GM23338 (cell line): ENCODE measurements around the gene ATP1B3. TPM values are rescaled to one million over a fixed set of nuclear protein-coding genes. Genes with fewer than 3 reads are reported as not detected.

Source experiments
- ATAC-seq: fragments of 200-7000 bp; cut with Tn5 transposase; 3 replicates; pipeline ENCODE4 v1.9.1; 2020
- DNase-seq: peaks from one replicate; pipeline ENCODE4 v3.0.0-alpha.2; 2015; ENCODE audit warnings: low spot score
- H2AFZ ChIP-seq: fragments of 200-600 bp; sonication (generic); 2 replicates; pipeline ENCODE4 v1.8.0; 2016; ENCODE audit warnings: antibody characterized with exemption, mild to moderate bottlenecking, moderate library complexity
- H3F3A ChIP-seq: fragments of 200-600 bp; sonication (generic); replicated peaks from 2 replicates; pipeline ENCODE4 v1.8.0; 2017; ENCODE audit warnings: antibody characterized with exemption, mixed run types, low read depth
- H3K27ac ChIP-seq: fragments of 200-600 bp; sonication (generic); 2 replicates; pipeline ENCODE4 v1.6.1; 2016; ENCODE audit warnings: low read depth
- H3K27me3 ChIP-seq: fragments of 200-600 bp; sonication (generic); 2 replicates; pipeline ENCODE4 v1.8.0; 2016; ENCODE audit warnings: mild to moderate bottlenecking, mixed run types, moderate library complexity; ENCODE audit not compliant: insufficient read depth
- H3K36me3 ChIP-seq: fragments of 200-600 bp; sonication (generic); 2 replicates; pipeline ENCODE4 v1.8.0; 2016; ENCODE audit warnings: mild to moderate bottlenecking; ENCODE audit not compliant: insufficient read depth
- H3K4me1 ChIP-seq: fragments of 200-600 bp; sonication (generic); 2 replicates; pipeline ENCODE4 v1.8.0; 2016; ENCODE audit warnings: mild to moderate bottlenecking, moderate library complexity; ENCODE audit not compliant: insufficient read depth
- H3K4me2 ChIP-seq: fragments of 200-600 bp; sonication (generic); 2 replicates; pipeline ENCODE4 v1.7.1; 2017; ENCODE audit warnings: mixed run types
- H3K4me3 ChIP-seq: fragments of 200-600 bp; sonication (generic); 2 replicates; pipeline ENCODE4 v1.6.1; 2016; ENCODE audit warnings: mixed run types
- H3K79me2 ChIP-seq: fragments of 200-600 bp; sonication (generic); replicated peaks from 2 replicates; pipeline ENCODE4 v1.8.0; 2017; ENCODE audit warnings: mild to moderate bottlenecking; ENCODE audit not compliant: insufficient read depth
- H3K9me2 ChIP-seq: fragments of 200-600 bp; sonication (generic); 2 replicates; pipeline ENCODE4 v1.8.0; 2017; ENCODE audit not compliant: insufficient read depth
- H4K20me1 ChIP-seq: fragments of 200-600 bp; sonication (generic); replicated peaks from 2 replicates; pipeline ENCODE4 v1.8.0; 2017; ENCODE audit warnings: mild to moderate bottlenecking; ENCODE audit not compliant: insufficient read depth
- H3K27ac Mint-ChIP-seq: 2 replicates; pipeline ENCODE4 v1.8.0; 2020; ENCODE audit warnings: inconsistent platforms, mild to moderate bottlenecking, moderate library complexity, mixed read lengths
- H3K27me3 Mint-ChIP-seq: 3 replicates; pipeline ENCODE4 v1.8.0; 2022; ENCODE audit warnings: low read depth, mild to moderate bottlenecking, moderate library complexity, mixed read lengths, inconsistent platforms; ENCODE audit not compliant: insufficient read depth, poor library complexity
- H3K36me3 Mint-ChIP-seq: 3 replicates; pipeline ENCODE4 v1.8.0; 2021; ENCODE audit warnings: low read depth, mild to moderate bottlenecking, inconsistent platforms, moderate library complexity, mixed read lengths
- H3K4me1 Mint-ChIP-seq: 3 replicates; pipeline ENCODE4 v1.8.0; 2020; ENCODE audit warnings: mild to moderate bottlenecking, inconsistent platforms, mixed read lengths
- H3K4me3 Mint-ChIP-seq: 3 replicates; pipeline ENCODE4 v1.8.0; 2021; ENCODE audit warnings: moderate library complexity, mild to moderate bottlenecking, inconsistent platforms, mixed read lengths
- H3K9me3 Mint-ChIP-seq: 3 replicates; pipeline ENCODE4 v1.8.0; 2020; ENCODE audit warnings: moderate library complexity, mild to moderate bottlenecking, inconsistent platforms, mixed read lengths
- CREB1 ChIP-seq: fragments of 250-450 bp; sonication (Bioruptor Pico); IDR thresholded peaks from 2 replicates; pipeline ENCODE4 v1.5.0; 2020; ENCODE audit warnings: low read depth, mild to moderate bottlenecking, moderate library complexity
- CTCF ChIP-seq, 2 experiments: fragments of 200-600 bp in 1 of 2; sonication (generic) in 1 of 2; conservative IDR thresholded peaks; 2 replicates each; pipeline versions ENCODE4 v1.5.1 to v1.6.1; 2016 to 2017; ENCODE audit warnings: antibody characterized with exemption in 2 of 2, low read depth in 2 of 2, mild to moderate bottlenecking in 2 of 2, moderate library complexity in 1 of 2
- ETS1 ChIP-seq: IDR thresholded peaks from 2 replicates; pipeline ENCODE4 v1.6.1; 2016; ENCODE audit warnings: antibody characterized with exemption
- EZH2 ChIP-seq: fragments of 200-600 bp; sonication (generic); IDR thresholded peaks from one replicate; pipeline ENCODE4 v1.8.0; 2017; ENCODE audit warnings: antibody characterized with exemption, mild to moderate bottlenecking, low read depth; ENCODE audit not compliant: unreplicated experiment
- EZH2phosphoT487 ChIP-seq: fragments of 200-600 bp; sonication (generic); IDR thresholded peaks from one replicate; pipeline ENCODE4 v1.8.1; 2018; ENCODE audit warnings: antibody characterized with exemption; ENCODE audit not compliant: unreplicated experiment
- JUNB ChIP-seq: IDR thresholded peaks from one replicate; pipeline ENCODE4 v1.6.1; 2016; ENCODE audit warnings: antibody characterized with exemption; ENCODE audit not compliant: unreplicated experiment
- NANOG ChIP-seq: IDR thresholded peaks from 2 replicates; pipeline ENCODE4 v1.6.1; 2016; ENCODE audit warnings: antibody characterized with exemption, borderline replicate concordance
- POLR2AphosphoS5 ChIP-seq: IDR thresholded peaks from 2 replicates; pipeline ENCODE4 v1.6.1; 2016; ENCODE audit warnings: antibody characterized with exemption, low read depth
- REST ChIP-seq: IDR thresholded peaks from one replicate; pipeline ENCODE4 v1.6.1; 2018; ENCODE audit warnings: antibody characterized with exemption; ENCODE audit not compliant: unreplicated experiment
- STAT1 ChIP-seq: IDR thresholded peaks from one replicate; pipeline ENCODE4 v1.6.1; 2016; ENCODE audit warnings: antibody characterized with exemption; ENCODE audit not compliant: unreplicated experiment
- ZNF114 ChIP-seq: fragments of 250-450 bp; sonication (Bioruptor Pico); IDR thresholded peaks from 2 replicates; pipeline ENCODE4 v1.5.0; 2020; ENCODE audit warnings: mild to moderate bottlenecking, moderate library complexity
- ZNF331 ChIP-seq: fragments of 250-450 bp; sonication (Bioruptor Pico); IDR thresholded peaks from 2 replicates; pipeline ENCODE4 v1.5.0; 2020; ENCODE audit warnings: low read depth, mild to moderate bottlenecking, moderate library complexity
- ZNF462 ChIP-seq: fragments of 250-450 bp; sonication (Bioruptor Pico); IDR thresholded peaks from 2 replicates; pipeline ENCODE4 v1.5.0; 2020; ENCODE audit warnings: mild to moderate bottlenecking, moderate library complexity
- polyA plus RNA-seq: library from polyadenylated mRNA; unstranded; fragments of >200 nt; fragmentation: Nextera tagmentation; extraction: Ambion mirVana; gene quantifications from 2 replicates; pipeline ENCODE4 v1.2.1, GENCODE V29; 2016
- total RNA-seq: library from RNA; depleted of rRNA; stranded (reverse); fragments of >200 nt; shearing (Covaris generic); gene quantifications from 2 replicates; pipeline ENCODE4 v1.2.3, GENCODE V29; 2014

Gene ATP1B3
- total and polyA plus RNA-seq, 2 experiments from 2014 or later = 135 to 315 TPM

GRCh38 chr3:141875893-141876380, 506 bp upstream of the ATP1B3 start:
- Histone ChIP-seq H3K27me3 (no peaks in the 10 kb centered on the region), H4K20me1 (peaks cover 28% of the 10 kb centered on the region), H3K9me2 (no peaks in the 10 kb centered on the region), H3K27ac (peak overlapping the region; percentile 84; the same call in 1 of the 2 replicates), H3K4me3 (peak overlapping the region; percentile 71), H3K79me2 (peaks cover 39% of the 10 kb centered on the region), H3K36me3 (no peaks in the 10 kb centered on the region), H3K4me2 (peak overlapping the region; percentile 81), H3F3A (no peaks in the 10 kb centered on the region), H3K4me1 (peaks cover 14% of the 10 kb centered on the region), H2AFZ (peak overlapping the region; percentile 85)
- H3K36me3 Mint-ChIP-seq = peaks cover 7% of the 10 kb centered on the region
- peak; percentile 50 for ATAC-seq
- H3K4me3 Mint-ChIP-seq = peak overlapping the region; percentile 83
- H3K4me1 Mint-ChIP-seq = peaks cover 27% of the 10 kb centered on the region
- DNase-seq = peak; percentile 71
- H3K27ac Mint-ChIP-seq = peak overlapping the region; percentile 74; the same call in 1 of the 2 replicates
- no peaks in the 10 kb centered on the region for H3K9me3 Mint-ChIP-seq
- peaks cover 13% of the 10 kb centered on the region for H3K27me3 Mint-ChIP-seq
- no peak for TF ChIP-seq ZNF114 (CRISPR knock-in tag)
- TF ChIP-seq ZNF462 (CRISPR knock-in tag) = no peak
- no peak for TF ChIP-seq EZH2phosphoT487
- TF ChIP-seq JUNB = no peak
- TF ChIP-seq CTCF (conservative IDR thresholded peaks at IDR 0.05; ENCODE audit: low read depth in 2 of 2) = no peak
- no peak for TF ChIP-seq NANOG
- no peak for TF ChIP-seq EZH2
- no peak for TF ChIP-seq ETS1
- TF ChIP-seq STAT1 = no peak
- peak; percentile 92 for TF ChIP-seq CREB1 (CRISPR knock-in tag)
- TF ChIP-seq ZNF331 (CRISPR knock-in tag) = no peak
- TF ChIP-seq REST = no peak
- 0 out of 2 replicates have a peak, but pooled peaks have one; percentile 3 for TF ChIP-seq POLR2AphosphoS5
